ENCODE data around the gene COL18A1.

DNA sequence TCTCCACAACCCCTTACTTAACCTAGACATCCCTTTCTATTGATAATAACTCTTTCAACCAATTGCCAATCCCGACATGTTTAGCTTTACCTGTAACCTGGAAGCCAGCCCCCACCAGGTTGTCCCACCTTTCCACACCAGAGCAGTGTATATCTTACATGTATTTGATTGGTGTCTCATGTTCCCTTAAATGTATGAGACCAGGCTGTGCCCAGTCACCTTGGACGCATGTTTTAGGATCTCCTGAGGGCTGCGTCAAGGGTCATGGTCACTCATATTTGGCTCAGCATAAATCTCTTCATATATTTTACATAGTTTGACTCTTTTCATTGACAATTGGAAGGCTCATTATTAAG is 142.6 kb downstream of the COL18A1 start:
- no peak for TF ChIP-seq ZFX (IDR thresholded peaks at IDR 0.05)
- TF ChIP-seq, protein P1, sequence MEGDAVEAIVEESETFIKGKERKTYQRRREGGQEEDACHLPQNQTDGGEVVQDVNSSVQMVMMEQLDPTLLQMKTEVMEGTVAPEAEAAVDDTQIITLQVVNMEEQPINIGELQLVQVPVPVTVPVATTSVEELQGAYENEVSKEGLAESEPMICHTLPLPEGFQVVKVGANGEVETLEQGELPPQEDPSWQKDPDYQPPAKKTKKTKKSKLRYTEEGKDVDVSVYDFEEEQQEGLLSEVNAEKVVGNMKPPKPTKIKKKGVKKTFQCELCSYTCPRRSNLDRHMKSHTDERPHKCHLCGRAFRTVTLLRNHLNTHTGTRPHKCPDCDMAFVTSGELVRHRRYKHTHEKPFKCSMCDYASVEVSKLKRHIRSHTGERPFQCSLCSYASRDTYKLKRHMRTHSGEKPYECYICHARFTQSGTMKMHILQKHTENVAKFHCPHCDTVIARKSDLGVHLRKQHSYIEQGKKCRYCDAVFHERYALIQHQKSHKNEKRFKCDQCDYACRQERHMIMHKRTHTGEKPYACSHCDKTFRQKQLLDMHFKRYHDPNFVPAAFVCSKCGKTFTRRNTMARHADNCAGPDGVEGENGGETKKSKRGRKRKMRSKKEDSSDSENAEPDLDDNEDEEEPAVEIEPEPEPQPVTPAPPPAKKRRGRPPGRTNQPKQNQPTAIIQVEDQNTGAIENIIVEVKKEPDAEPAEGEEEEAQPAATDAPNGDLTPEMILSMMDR (conservative IDR thresholded peaks at IDR 0.05): no peak
